ENCODE results near the gene NPR3. TPM values are rescaled to one million over a fixed set of nuclear protein-coding genes. Genes with fewer than 3 reads are reported as not detected.
"Not testable (repeated sequence)": the region's sequence is repeated elsewhere in the genome, so short reads cannot be mapped to it uniquely, and the experiment has no call there.

The NPR3 gene
- total RNA-seq, 2 experiments from 2014 or later, result 0.05 to 0.16 TPM

DNA sequence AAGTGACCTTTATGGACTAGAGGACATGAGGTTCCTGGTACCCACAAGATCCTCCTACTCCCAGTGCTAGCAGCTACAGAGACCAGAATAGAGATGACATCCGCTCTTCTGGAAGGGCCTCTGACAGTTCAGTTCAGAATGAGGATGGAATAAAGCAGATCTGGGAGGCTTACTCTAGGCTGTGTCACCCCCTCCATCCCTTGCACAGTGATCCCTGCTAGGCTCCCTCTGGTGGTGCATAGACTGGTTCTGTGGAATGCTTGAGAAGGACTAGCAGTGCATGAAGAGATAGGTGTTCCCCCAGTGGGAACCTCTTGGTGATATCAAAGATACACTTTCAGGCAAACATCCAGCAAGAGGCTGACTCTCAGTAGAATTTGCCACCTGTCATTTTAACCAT, 83.0 kb downstream of the NPR3 start:
- Mint-ChIP-seq H3K4me1 (ENCODE audit: low read depth) (no peaks in the 10 kb centered on the region), H3K27me3 (no peaks in the 10 kb centered on the region), H3K9me3 (peaks cover 1% of the 10 kb centered on the region), H3K36me3 (ENCODE audit: low read depth) (no peaks in the 10 kb centered on the region), H3K4me3 (no peak overlapping the region), H3K27ac (no peak overlapping the region)
- intact Hi-C loops (cut with micrococcal nuclease), result no loop called here
- ATAC-seq (no peak), DNase-seq (no peak)
- POLR2A ChIA-PET, result no interaction called here
- CTCF ChIA-PET, result no interaction called here
- TF ChIP-seq, protein P1, sequence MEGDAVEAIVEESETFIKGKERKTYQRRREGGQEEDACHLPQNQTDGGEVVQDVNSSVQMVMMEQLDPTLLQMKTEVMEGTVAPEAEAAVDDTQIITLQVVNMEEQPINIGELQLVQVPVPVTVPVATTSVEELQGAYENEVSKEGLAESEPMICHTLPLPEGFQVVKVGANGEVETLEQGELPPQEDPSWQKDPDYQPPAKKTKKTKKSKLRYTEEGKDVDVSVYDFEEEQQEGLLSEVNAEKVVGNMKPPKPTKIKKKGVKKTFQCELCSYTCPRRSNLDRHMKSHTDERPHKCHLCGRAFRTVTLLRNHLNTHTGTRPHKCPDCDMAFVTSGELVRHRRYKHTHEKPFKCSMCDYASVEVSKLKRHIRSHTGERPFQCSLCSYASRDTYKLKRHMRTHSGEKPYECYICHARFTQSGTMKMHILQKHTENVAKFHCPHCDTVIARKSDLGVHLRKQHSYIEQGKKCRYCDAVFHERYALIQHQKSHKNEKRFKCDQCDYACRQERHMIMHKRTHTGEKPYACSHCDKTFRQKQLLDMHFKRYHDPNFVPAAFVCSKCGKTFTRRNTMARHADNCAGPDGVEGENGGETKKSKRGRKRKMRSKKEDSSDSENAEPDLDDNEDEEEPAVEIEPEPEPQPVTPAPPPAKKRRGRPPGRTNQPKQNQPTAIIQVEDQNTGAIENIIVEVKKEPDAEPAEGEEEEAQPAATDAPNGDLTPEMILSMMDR (IDR thresholded peaks at IDR 0.05), result no peak

DNA sequence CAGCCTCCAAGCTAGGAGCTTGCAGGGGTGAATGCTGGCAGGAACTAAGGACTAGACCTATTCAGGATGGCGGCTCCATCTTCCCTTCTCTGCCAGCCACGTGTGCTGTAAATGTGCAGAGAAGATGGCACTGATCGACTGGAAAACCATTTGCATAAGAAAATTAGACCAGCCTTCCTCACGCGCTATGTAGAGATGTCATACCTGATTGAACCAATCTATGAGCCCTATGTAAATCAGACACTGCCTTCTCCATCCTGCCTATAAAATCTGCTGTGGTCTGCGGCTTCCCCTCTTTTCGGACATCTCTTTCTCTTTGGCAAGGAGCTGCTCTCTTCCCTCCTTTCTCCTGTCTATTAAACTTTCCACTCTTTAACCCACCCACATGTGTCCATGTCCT, 91.6 kb downstream of the NPR3 start:
- intact Hi-C loops (cut with micrococcal nuclease), result no loop called here
- ATAC-seq (no peak), DNase-seq (no peak)
- TF ChIP-seq, protein P1 (IDR thresholded peaks at IDR 0.05), result no peak
- Mint-ChIP-seq H3K27me3 (no peaks in the 10 kb centered on the region), H3K36me3 (ENCODE audit: low read depth) (no peaks in the 10 kb centered on the region), H3K27ac (no peak overlapping the region), H3K4me1 (ENCODE audit: low read depth) (no peaks in the 10 kb centered on the region), H3K4me3 (no peak overlapping the region), H3K9me3 (peaks cover 18% of the 10 kb centered on the region)
- CTCF ChIA-PET, result no interaction called here
- POLR2A ChIA-PET, result no interaction called here

DNA sequence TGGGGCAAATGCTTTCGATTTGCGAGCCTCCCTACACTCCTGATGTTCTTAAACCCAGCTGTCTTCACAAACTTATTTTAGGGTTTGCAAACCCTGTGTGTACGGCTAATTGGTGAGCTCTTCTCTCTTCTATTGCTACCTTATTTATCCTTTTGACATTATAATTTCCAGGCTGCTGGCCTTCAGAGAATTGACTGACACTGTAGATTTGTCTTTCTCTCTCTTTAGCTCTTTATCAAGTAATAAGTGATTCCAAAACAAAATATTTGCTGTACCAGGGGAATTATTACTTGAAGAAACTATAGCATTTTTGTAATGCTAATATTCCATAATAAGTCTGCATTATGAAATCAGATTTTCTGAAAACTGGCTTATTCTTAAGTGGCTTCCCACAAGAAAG, 92.5 kb downstream of the NPR3 start:
- CTCF ChIA-PET, result no interaction called here
- H3K27me3 Mint-ChIP-seq, result no peaks in the 10 kb centered on the region

DNA sequence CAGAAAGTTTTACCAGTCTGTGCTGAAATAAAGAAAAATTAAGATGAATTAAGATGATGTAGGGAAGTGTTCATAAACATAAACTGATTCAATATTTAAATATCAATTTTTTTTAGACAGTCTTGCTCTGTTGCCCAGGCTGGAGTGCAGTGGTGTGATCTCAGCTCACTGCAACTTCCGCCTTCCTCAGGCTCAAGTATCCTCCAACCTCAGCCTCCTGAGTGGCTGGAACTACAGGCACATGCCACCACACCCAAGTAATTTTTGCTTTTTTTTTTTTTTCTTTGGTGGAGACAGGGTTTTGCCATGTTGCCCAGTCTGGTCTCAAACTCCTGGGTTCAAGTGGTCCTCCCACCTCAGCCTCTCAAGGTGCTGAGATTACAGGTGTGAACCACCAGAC, 94.3 kb downstream of the NPR3 start:
- H3K36me3 Mint-ChIP-seq (ENCODE audit: low read depth); ATAC-seq; intact Hi-C loops (cut with micrococcal nuclease): not testable (repeated sequence)

More for the DNA sequence above, 92.5 kb downstream of the NPR3 start:
- no peaks in the 10 kb centered on the region for H3K4me1 Mint-ChIP-seq (ENCODE audit: low read depth)
- intact Hi-C loops (cut with micrococcal nuclease), result no loop called here
- no peaks in the 10 kb centered on the region for H3K36me3 Mint-ChIP-seq (ENCODE audit: low read depth)
- H3K4me3 Mint-ChIP-seq, result no peak overlapping the region
- POLR2A ChIA-PET, result no interaction called here
- no peak for DNase-seq
- H3K27ac Mint-ChIP-seq, result no peak overlapping the region
- TF ChIP-seq, protein P1 (IDR thresholded peaks at IDR 0.05), result no peak
- peaks cover 18% of the 10 kb centered on the region for H3K9me3 Mint-ChIP-seq
- no peak for ATAC-seq

DNA sequence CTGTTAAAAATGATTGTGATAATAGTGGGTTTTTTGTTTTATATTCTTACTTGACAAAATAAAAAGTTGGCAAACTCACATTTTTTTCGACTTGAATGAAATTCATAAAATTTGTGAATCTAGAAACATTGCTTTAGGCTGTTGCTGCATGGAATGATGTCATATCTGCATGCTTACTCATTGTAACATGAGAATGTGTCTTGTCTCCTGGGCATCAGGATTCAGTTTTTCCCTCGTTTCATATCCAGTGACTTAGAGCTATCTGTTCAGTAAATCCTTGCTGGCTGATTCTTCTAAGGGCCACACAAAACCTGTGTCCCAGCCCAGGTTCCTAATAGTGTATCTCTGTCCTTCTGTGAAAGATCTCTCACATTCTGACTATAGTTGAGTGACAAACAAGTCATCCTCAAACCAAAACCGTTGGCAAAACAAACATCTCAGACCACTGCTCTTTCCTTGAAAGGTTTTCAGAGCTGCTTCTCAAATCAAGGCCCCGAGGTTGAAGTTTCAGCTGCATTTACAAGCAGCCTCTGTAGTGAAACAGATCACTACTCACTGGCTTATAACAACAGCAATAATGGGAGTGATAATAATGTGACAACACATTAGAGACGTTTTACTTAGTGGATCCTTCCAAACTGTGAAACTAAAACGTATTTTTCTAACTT, 95.0 kb downstream of the NPR3 start:
- Mint-ChIP-seq H3K27me3 (no peaks in the 10 kb centered on the region), H3K4me3 (no peak overlapping the region), H3K36me3 (ENCODE audit: low read depth) (no peaks in the 10 kb centered on the region), H3K27ac (no peak overlapping the region), H3K9me3 (peaks cover 10% of the 10 kb centered on the region), H3K4me1 (ENCODE audit: low read depth) (no peaks in the 10 kb centered on the region)
- TF ChIP-seq, protein P1 (IDR thresholded peaks at IDR 0.05), result no peak
- intact Hi-C loops (cut with micrococcal nuclease), result no loop called here
- ATAC-seq (no peak), DNase-seq (no peak)
- ChIA-PET POLR2A (no interaction called here), CTCF (interaction anchor here (1.5 kb wide), 1 partner anchor 41 kb away, joined by 4 read pairs; no protein-coding TSS in a partner anchor)

More for the DNA sequence above, 94.3 kb downstream of the NPR3 start:
- DNase-seq; CTCF ChIA-PET; H3K4me1 Mint-ChIP-seq (ENCODE audit: low read depth); H3K4me3 Mint-ChIP-seq; H3K27ac Mint-ChIP-seq; H3K27me3 Mint-ChIP-seq; POLR2A ChIA-PET: not testable (repeated sequence)
- peaks cover 14% of the 10 kb centered on the region for H3K9me3 Mint-ChIP-seq
